GM12872 (cell line): ENCODE data around the gene NKX1-1.

ENCODE experiments used
- TF ChIP-seq, protein P1 (sequence below): IDR thresholded peaks from 3 replicates; pipeline ENCODE4 v1.5.1; 2011; ENCODE audit warnings: low read depth, mild to moderate bottlenecking, low read length, moderate library complexity; ENCODE audit not compliant: insufficient read depth

The NKX1-1 gene

DNA sequence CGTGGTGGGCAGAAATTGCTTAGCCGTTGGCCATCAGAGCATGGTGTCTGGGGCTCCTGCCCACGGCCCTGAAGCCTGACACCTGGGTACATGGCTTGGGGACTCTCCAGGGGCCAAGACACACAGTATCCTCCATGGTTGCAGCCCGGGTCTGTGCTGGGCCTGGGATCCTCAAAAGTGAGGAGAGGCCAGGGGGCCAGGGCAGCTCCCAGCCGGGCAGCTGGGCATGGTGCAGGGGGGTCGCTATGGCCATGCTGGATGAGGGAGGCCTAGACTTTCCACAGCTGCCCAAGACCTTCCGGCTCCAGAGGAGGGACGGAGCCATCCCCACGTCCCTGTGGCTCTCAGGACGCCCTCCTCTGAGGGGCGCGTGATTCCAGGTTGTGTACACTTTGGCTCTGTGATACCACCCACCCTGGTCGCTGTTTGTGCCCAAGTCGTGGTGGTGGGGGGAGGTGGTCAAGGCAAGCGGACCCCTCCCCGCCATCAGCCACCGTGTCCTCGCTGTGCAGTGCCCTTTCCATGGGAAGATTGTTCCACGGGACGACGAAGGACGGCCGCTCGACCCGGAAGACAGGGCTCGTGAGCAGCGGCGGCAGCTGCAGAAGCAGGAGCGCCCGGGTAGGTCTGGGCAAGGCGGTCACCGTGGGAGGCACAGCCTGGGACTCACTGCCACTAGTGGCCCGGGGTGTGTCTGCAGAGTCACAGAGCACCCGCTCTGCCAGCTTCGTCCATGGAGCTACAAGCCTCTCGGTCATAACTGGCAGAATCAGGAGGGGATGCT lies 25.7 kb downstream of the NKX1-1 start:
- TF ChIP-seq, protein P1, sequence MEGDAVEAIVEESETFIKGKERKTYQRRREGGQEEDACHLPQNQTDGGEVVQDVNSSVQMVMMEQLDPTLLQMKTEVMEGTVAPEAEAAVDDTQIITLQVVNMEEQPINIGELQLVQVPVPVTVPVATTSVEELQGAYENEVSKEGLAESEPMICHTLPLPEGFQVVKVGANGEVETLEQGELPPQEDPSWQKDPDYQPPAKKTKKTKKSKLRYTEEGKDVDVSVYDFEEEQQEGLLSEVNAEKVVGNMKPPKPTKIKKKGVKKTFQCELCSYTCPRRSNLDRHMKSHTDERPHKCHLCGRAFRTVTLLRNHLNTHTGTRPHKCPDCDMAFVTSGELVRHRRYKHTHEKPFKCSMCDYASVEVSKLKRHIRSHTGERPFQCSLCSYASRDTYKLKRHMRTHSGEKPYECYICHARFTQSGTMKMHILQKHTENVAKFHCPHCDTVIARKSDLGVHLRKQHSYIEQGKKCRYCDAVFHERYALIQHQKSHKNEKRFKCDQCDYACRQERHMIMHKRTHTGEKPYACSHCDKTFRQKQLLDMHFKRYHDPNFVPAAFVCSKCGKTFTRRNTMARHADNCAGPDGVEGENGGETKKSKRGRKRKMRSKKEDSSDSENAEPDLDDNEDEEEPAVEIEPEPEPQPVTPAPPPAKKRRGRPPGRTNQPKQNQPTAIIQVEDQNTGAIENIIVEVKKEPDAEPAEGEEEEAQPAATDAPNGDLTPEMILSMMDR, result no peak

DNA sequence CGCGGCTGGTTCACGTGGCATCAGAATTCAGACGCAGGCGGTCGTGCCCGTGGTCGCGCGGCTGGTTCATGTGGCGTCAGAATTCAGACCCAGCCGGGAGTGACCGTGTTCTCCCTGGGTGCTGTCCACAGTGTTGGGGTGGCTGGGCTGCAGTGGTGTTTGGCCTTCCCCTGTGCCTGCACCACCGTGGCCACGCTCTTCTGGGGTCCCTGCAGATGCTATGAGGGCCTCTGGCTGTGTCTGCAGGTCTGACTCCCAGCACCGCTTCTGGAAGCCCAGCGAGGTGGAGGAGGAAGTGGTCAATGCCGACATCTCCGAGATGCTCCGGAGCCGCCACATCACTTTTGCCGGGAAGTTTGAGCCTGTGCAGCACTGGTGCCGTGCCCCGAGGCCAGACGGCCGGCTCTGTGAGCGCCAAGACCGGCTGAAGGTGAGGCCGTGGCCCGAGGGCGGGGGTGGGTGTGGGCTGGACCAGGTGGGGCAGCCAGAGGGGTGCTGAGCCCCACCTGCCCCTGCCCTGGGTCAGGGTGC lies 26.4 kb downstream of the NKX1-1 start:
- TF ChIP-seq, protein P1, result no peak

DNA sequence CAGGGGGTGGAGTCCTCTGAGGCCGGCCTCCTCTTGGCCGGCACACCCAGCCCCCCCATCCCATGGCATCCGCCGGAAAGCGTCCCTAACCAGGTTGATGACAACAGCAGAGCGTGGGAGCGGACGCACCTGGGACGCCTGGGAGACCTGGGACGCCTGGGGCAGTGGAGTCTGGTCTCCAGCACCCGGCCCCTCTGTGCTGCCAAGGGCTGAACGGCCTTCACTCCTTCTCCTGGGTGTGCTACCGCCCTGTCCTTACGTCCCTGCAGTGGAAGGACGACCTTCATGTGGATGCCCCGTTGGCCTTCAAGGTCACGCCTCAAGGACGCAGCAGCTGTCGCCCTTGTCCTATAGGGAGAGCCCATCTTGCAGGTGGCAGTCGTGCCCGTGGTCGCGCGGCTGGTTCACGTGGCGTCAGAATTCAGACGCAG lies 26.9 kb downstream of the NKX1-1 start:
- TF ChIP-seq, protein P1, result no peak

DNA sequence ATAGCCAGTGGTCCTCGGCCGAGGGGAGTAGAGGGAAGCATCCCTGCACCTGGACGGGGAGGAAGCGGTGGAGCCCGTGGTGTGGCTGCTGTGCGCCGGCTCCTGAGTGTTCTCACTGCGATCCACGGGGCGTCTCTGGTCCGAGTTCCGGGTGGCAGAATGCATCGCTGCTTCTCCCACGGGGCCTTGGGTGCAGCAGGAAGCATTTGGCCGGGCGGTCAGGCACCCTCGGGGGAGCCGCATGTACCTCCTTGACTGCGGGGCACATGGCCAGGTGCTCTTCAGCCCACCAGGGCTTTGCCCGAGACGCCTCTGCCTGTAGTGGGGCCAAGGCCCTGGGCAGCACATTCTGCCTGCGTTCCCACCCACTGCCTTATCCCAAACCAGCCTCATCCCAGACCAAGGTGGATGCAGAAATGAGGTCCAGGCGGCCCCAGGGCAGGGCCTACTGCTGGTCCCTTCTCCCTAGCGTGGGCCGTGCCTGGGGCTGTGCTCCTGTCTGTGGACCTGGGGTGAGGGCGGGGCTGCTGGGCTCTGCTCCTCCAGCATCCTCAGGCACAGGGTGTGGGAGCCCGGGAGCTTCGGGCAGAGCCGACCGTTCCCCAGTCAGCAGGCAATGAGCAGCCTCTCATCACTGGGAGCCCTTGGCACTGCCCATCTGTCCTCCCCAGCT lies 27.5 kb downstream of the NKX1-1 start:
- TF ChIP-seq, protein P1, result no peak

DNA sequence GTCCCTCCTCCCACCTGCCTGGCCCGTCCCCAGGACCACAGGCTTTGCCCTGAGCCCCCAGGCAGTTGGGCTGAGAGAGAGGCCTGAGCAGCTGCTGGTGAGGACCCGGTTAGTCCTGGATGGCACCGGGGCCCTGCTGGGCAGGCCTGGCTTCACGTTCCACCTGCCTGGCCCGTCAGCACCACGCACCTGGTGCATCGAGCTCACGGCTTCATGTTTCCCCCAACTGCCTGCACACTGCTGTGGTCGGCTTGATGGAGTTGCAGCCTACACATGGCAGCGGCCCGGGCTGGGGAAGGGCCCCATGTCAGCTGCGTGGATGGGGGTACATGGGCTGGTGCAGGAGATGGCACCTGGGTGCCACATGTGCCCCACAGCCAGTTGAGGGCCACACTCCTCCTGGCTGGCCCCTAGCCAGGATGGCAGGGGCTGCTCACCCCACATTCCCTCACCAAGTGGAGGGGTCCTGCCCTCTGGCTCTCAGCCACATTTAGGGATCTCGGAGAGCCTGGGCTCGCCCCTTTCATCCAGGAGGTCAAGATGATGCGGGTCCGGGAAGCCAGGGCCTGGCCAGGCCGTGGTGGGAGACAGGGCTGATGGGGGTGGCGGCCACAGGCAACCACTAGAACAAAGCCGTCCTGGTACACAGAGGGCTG lies 28.5 kb downstream of the NKX1-1 start:
- TF ChIP-seq, protein P1, result no peak

DNA sequence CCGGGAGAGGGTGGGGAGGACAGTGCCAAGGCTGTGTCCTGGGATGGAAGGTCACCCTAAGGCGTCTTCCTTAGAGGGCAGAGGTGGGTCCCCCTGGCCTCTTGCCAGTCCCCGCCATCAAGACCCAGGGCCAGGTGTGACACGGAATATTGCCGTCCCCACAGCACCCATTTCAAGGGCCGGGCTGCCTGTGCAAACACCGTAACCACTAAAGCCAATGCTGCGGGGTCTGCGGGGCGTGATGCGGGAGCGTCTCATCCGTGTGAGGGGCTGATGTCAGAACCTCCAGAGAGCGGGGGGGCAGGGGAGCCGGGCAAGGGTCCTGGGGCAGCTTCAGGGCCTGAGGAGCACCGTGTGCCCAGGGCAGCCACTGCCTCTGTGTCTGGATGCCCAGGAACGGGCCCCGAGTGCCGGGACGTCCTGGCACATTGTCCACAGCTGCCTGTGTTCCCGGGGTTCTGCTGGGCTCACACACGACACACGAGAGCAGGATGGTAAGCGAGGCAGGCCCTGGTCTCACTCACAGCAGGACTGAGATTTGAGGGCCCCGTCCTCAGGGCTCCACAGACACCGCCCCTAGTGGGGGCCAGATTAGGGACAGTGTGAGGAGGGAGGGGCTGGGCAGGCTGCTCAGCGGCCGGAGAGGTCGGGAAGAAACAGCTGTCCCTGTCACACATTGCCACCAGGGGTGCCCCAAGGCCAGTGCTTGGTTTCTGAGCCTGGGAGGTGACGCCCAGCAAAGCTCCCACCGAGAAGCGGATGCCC lies 29.2 kb downstream of the NKX1-1 start:
- TF ChIP-seq, protein P1, result no peak
